ENCODE measurements around the gene SLC41A3. TPM values are rescaled to one million over a fixed set of nuclear protein-coding genes. Genes with fewer than 3 reads are reported as not detected.

The SLC41A3 gene
- total RNA-seq, 1 donor from 2014 or later, result 38.6 TPM

DNA sequence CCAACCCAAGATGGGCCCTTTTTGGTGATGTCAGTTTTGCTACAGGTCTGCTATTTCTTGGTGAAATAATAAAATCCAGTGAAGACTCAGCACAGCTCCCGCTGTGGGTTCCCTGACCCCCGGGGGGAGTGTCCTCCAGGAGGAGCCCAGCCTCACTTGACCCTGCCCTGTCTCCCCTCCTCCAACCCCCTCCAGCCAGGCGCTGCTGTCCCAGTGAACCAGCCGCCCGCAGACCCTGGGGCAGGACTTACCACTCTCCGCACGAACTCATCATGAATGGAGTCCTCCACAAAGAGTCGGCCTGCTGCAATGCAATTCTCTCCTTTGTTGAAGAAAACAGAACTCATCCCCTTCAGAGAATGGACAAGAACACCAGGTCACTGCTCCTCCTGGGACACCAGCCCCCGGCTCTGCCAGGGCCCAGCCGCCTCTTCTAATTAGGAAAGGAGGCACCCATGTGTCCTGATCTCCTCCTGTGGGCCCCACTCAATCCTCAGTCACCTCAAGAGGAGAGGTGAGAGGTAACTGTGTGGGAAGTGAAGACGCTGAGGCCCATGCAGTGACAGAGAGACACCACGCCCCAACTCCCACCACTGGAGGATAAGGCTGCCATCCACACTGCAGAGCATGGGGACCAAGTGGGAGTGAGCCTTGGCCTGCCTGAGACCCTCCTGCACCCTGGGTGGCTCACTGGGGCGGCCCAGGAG lies 28.8 kb upstream of the SLC41A3 start:
- H3K27me3 Mint-ChIP-seq (ENCODE audit: unreplicated experiment), result peaks cover 4% of the 10 kb centered on the region
- TF ChIP-seq, protein P1, sequence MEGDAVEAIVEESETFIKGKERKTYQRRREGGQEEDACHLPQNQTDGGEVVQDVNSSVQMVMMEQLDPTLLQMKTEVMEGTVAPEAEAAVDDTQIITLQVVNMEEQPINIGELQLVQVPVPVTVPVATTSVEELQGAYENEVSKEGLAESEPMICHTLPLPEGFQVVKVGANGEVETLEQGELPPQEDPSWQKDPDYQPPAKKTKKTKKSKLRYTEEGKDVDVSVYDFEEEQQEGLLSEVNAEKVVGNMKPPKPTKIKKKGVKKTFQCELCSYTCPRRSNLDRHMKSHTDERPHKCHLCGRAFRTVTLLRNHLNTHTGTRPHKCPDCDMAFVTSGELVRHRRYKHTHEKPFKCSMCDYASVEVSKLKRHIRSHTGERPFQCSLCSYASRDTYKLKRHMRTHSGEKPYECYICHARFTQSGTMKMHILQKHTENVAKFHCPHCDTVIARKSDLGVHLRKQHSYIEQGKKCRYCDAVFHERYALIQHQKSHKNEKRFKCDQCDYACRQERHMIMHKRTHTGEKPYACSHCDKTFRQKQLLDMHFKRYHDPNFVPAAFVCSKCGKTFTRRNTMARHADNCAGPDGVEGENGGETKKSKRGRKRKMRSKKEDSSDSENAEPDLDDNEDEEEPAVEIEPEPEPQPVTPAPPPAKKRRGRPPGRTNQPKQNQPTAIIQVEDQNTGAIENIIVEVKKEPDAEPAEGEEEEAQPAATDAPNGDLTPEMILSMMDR (IDR thresholded peaks at IDR 0.05; ENCODE audit: partially characterized antibody, unreplicated experiment), result no peak

DNA sequence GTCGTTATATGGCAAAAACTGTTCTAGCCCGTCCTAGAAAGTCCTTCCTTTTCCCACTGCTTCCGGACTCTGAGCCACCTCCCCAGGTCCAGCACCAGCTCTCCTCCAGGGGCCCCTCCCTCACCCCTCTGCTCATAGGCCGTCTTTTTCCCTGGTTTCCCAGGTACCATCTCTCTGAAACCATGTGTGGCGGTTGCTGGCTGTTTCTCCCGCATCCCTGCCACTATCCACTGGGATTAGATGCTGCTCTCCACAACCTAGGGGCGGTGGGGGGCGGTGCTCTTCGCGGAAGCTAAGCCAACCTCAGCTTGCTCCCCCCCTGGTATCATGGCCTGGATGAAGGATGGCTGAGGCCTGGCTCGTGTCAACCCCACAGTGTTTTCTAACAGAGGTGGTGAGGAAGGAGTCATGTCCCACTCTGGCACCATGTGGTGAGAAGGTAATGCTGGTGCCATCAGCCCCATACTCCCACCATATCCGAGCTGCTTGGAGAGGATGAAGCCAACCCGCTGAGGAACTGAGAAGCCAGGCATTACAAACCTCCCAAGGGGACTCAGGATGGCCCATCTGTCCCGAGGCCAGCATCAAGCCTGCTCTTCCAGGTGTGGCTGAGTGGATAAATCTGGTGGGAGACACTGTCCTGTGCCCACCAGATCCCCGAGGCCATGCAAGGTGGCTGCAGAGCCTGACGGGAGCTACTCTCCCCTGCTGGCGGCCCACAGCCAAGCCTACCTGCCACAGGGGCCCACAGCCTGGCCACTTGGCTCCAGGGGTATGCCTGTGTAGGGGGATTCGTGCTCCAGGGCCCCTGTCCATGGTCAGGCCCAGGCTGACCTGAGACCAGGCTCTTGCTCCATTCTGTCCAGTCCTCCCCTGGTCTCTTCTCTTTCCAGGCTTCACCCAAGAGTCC lies 27.9 kb upstream of the SLC41A3 start:
- Mint-ChIP-seq H3K27ac (ENCODE audit: unreplicated experiment) (no peak overlapping the region), H3K27me3 (ENCODE audit: unreplicated experiment) (peaks cover 4% of the 10 kb centered on the region), H3K9me3 (ENCODE audit: unreplicated experiment) (peaks cover 5% of the 10 kb centered on the region), H3K4me3 (ENCODE audit: unreplicated experiment) (no peak overlapping the region), H3K4me1 (ENCODE audit: low read depth, unreplicated experiment) (peaks cover 2% of the 10 kb centered on the region), H3K36me3 (ENCODE audit: unreplicated experiment) (no peaks in the 10 kb centered on the region)
- TF ChIP-seq, protein P1 (IDR thresholded peaks at IDR 0.05; ENCODE audit: partially characterized antibody, unreplicated experiment), result no peak
- DNase-seq, result no peak

More for the DNA sequence above, 28.8 kb upstream of the SLC41A3 start:
- H3K36me3 Mint-ChIP-seq (ENCODE audit: unreplicated experiment), result no peaks in the 10 kb centered on the region
- peaks cover 2% of the 10 kb centered on the region for H3K4me1 Mint-ChIP-seq (ENCODE audit: low read depth, unreplicated experiment)
- no peak overlapping the region for H3K27ac Mint-ChIP-seq (ENCODE audit: unreplicated experiment)
- H3K4me3 Mint-ChIP-seq (ENCODE audit: unreplicated experiment), result no peak overlapping the region
- peaks cover 5% of the 10 kb centered on the region for H3K9me3 Mint-ChIP-seq (ENCODE audit: unreplicated experiment)
- no peak for DNase-seq

DNA sequence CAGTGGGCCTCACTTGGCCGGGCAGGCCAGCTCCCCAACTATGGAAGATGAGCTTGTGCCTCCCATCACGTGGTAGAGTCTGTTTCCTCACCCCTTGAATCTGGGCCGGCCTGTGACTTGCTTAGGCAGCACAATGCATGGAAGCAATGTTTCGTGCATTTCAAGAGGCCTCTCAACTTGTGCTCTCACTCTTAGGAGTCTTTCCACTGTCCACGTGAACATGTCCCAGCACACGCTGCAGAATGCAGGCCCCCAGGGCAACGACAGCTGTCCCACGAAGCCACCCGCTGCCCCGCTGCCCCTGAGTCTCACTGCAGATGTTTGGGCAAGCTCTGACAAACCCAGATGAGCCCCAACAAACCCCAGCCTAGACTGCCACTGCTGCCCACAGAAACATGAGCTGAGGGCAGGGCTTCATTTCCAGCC lies 27.2 kb upstream of the SLC41A3 start:
- no peaks in the 10 kb centered on the region for H3K36me3 Mint-ChIP-seq (ENCODE audit: unreplicated experiment)
- TF ChIP-seq, protein P1 (IDR thresholded peaks at IDR 0.05; ENCODE audit: partially characterized antibody, unreplicated experiment), result no peak
- H3K4me3 Mint-ChIP-seq (ENCODE audit: unreplicated experiment), result no peak overlapping the region
- peaks cover 5% of the 10 kb centered on the region for H3K9me3 Mint-ChIP-seq (ENCODE audit: unreplicated experiment)
- no peak for DNase-seq
- peaks cover 2% of the 10 kb centered on the region for H3K4me1 Mint-ChIP-seq (ENCODE audit: low read depth, unreplicated experiment)
- peaks cover 4% of the 10 kb centered on the region for H3K27me3 Mint-ChIP-seq (ENCODE audit: unreplicated experiment)
- no peak overlapping the region for H3K27ac Mint-ChIP-seq (ENCODE audit: unreplicated experiment)

DNA sequence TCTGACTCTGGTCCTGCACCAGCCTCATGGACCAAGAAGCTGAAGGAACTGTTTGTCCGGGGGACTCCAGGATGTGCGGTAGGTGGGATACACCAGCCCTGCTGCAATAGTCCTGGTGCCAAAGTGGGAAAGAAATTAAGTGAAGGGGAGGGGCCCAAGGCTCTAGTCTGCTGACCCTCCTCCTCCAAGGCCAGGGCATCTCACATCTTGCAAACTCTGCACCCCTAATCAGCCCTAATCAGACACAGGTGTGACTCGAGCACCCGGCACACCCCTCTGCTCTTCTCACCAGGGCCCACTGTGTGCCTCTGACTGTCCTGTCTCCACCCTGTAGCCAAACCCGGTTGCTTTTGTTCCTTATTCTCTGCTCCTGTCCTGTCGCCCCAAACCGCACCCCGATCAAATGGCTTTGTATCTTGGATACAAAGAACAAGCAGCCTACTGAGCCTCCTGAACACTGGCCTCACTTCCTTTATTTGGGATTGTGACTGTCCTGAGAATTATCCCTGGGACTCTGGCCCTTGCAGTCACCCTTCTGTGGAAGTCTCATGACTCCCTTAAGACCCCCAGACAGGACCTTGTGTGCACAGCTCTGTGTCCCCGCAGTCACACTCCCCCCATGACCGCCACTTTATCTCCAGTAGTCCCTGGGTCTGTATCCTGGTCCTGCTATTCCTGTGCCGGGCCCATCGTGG lies 26.7 kb upstream of the SLC41A3 start:
- DNase-seq, result no peak
- Mint-ChIP-seq H3K27ac (ENCODE audit: unreplicated experiment) (no peak overlapping the region), H3K27me3 (ENCODE audit: unreplicated experiment) (peaks cover 4% of the 10 kb centered on the region), H3K4me3 (ENCODE audit: unreplicated experiment) (no peak overlapping the region), H3K4me1 (ENCODE audit: low read depth, unreplicated experiment) (peaks cover 2% of the 10 kb centered on the region), H3K36me3 (ENCODE audit: unreplicated experiment) (no peaks in the 10 kb centered on the region), H3K9me3 (ENCODE audit: unreplicated experiment) (peaks cover 5% of the 10 kb centered on the region)
- TF ChIP-seq, protein P1 (IDR thresholded peaks at IDR 0.05; ENCODE audit: partially characterized antibody, unreplicated experiment), result no peak

Measured in glutamatergic neuron (in vitro differentiated cells).